ENCODE results near the gene DGKD. TPM values are rescaled to one million over a fixed set of nuclear protein-coding genes. Genes with fewer than 3 reads are reported as not detected.

DGKD gene
- total and polyA plus RNA-seq, 10 of the 15 experiments (the other 5 are each of a cell fraction or from before 2014, with no cell fraction given) = 2.7 to 81.9 (median 27.0) TPM

GRCh38 chr2:233426619-233427342 is 72.5 kb downstream of the DGKD start:
- Histone ChIP-seq H2AFZ (ENCODE audit: control insufficient read depth, low read depth, low read length) (no peak overlapping the region), H3K27ac (ENCODE audit: control insufficient read depth, insufficient read depth) (no peak overlapping the region), H3K36me3 (ENCODE audit: control insufficient read depth in 2 of 2, insufficient read depth in 2 of 2, low read length in 1 of 2) (peaks cover 1 to 25% of the 10 kb centered on the region in 2 experiments; a peak in 3 of 4 replicates), H3K4me3 (no peak overlapping the region), H3K4me1 (ENCODE audit: control insufficient read depth, insufficient read depth, low read length) (peaks cover 10% of the 10 kb centered on the region), H4K20me1 (ENCODE audit: control insufficient read depth, insufficient read depth) (no peaks in the 10 kb centered on the region), H3K27me3 (replicated peaks in 1 of 2; ENCODE audit: control insufficient read depth in 2 of 2, insufficient read depth in 2 of 2, low read length in 1 of 2) (no peaks in the 10 kb centered on the region), H3K4me2 (ENCODE audit: control insufficient read depth, insufficient read depth) (no peak overlapping the region), H3K9ac (ENCODE audit: control insufficient read depth, insufficient read depth, low read length) (no peak overlapping the region), H3K79me2 (ENCODE audit: control insufficient read depth, insufficient read depth, low read length) (peaks cover 40% of the 10 kb centered on the region), H3K9me3 (replicated peaks; ENCODE audit: control insufficient read depth, insufficient read depth, low read length) (peaks cover 6% of the 10 kb centered on the region)
- no TSS peak for BruUV-seq (replicated peaks)
- ChIA-PET SMC1A (ENCODE audit: uncharacterized antibody, unreplicated experiment) (interaction anchor here (0.7 to 1.3 kb wide), 4 partner anchors 9 to 22 kb away, joined by 3 to 6 read pairs (median 4); no protein-coding TSS in a partner anchor), CTCF (interaction anchor here (0.6 to 15.3 kb wide), 4 partner anchors 8 to 22 kb away, joined by 3 to 135 read pairs (median 4); no protein-coding TSS in a partner anchor), POLR2A (interaction anchor here (0.6 kb wide), 1 partner anchor 437 kb away, joined by 4 read pairs; no protein-coding TSS in a partner anchor), RAD21 (ENCODE audit: unreplicated experiment) (interaction anchor here (1.2 kb wide), 1 partner anchor 17 kb away, joined by 3 read pairs; no protein-coding TSS in a partner anchor)
- intact Hi-C loops (cut with micrococcal nuclease; ENCODE audit: unreplicated experiment) = no loop called here
- DNase-seq (ENCODE audit: low read depth, low spot score) = no peak
- WGBS (ENCODE audit: insufficient coverage, insufficient replicate concordance, low lambda C conversion rate, missing lambda C conversion rate) = 88% methylated on average over 7 of the region's 7 CpGs
- ATAC-seq = no peak
- in situ Hi-C loops (cut with MboI) = no loop called here
- no peak for FAIRE-seq
- TF ChIP-seq RUNX3 (IDR thresholded peaks at IDR 0.05; ENCODE audit: low read length) (peak; percentile 7; the same call in 1 of the 2 replicates), TBL1XR1 (IDR thresholded peaks at IDR 0.05; ENCODE audit: low read depth, low read length) (no peak), BACH1 (IDR thresholded peaks at IDR 0.05; ENCODE audit: borderline replicate concordance) (peak; percentile 74; the same call in 1 of the 2 replicates), WRNIP1 (IDR thresholded peaks at IDR 0.05; ENCODE audit: borderline replicate concordance, low read depth, low read length) (no peak), EGR1 (IDR thresholded peaks at IDR 0.05; ENCODE audit: borderline replicate concordance in 1 of 2, low read depth in 2 of 2, low read length in 2 of 2) (peak in 1 of 2 experiments; percentile 29; a peak in 1 of 3 replicates), ZNF384 (IDR thresholded peaks at IDR 0.05; ENCODE audit: borderline replicate concordance, low read depth, low read length) (no peak)
- TF ChIP-seq, protein P1, sequence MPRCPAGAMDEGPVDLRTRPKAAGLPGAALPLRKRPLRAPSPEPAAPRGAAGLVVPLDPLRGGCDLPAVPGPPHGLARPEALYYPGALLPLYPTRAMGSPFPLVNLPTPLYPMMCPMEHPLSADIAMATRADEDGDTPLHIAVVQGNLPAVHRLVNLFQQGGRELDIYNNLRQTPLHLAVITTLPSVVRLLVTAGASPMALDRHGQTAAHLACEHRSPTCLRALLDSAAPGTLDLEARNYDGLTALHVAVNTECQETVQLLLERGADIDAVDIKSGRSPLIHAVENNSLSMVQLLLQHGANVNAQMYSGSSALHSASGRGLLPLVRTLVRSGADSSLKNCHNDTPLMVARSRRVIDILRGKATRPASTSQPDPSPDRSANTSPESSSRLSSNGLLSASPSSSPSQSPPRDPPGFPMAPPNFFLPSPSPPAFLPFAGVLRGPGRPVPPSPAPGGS (IDR thresholded peaks at IDR 0.05; ENCODE audit: borderline replicate concordance, insufficient read depth, low read depth, low read length, poor library complexity, severe bottlenecking) = no peak
- TF ChIP-seq, protein P2, sequence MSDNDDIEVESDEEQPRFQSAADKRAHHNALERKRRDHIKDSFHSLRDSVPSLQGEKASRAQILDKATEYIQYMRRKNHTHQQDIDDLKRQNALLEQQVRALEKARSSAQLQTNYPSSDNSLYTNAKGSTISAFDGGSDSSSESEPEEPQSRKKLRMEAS (IDR thresholded peaks at IDR 0.05; ENCODE audit: low read depth, low read length) = no peak
